Measurements from ENCODE around the gene EFCAB6. TPM values are rescaled to one million over a fixed set of nuclear protein-coding genes. Genes with fewer than 3 reads are reported as not detected.

The EFCAB6 gene
- total and polyA plus RNA-seq, 2 donors (not counting 3 experiments of a cell fraction or from before 2014, with no cell fraction given), result 0.07 to 0.31 TPM

- H2AFZ ChIP-seq (ENCODE audit: low read depth, low read length), result no peak overlapping the region
- intact Hi-C loops (cut with micrococcal nuclease), result no loop called here
- TF ChIP-seq JUN (IDR thresholded peaks at IDR 0.05; ENCODE audit: borderline replicate concordance, insufficient read depth, insufficient read length, low read depth), result no peak
- TF ChIP-seq MAX (IDR thresholded peaks at IDR 0.05; ENCODE audit: insufficient read depth, insufficient read length), result no peak
- TF ChIP-seq MYC (IDR thresholded peaks at IDR 0.05; ENCODE audit: low read depth, low read length), result no peak
- no peak for TF ChIP-seq POLR2AphosphoS5 (IDR thresholded peaks at IDR 0.05; ENCODE audit: insufficient read depth, low read depth, low read length)
- no peak for TF ChIP-seq POLR2A (IDR thresholded peaks at IDR 0.05; ENCODE audit: low read depth, low read length)
- TF ChIP-seq GATA2 (IDR thresholded peaks at IDR 0.05; ENCODE audit: insufficient read depth, insufficient read length, low read depth, low read length), result no peak
- TF ChIP-seq FOS (IDR thresholded peaks at IDR 0.05; ENCODE audit: borderline replicate concordance, insufficient read depth, low read length), result no peak
- TF ChIP-seq CTCF (IDR thresholded peaks at IDR 0.05; ENCODE audit: extremely low read depth in 1 of 2, insufficient read depth in 1 of 2, low read depth in 1 of 2, low read length in 2 of 2), result no peak
- no peak for TF ChIP-seq EZH2 (IDR thresholded peaks at IDR 0.05; ENCODE audit: borderline replicate concordance, low read depth, low read length, severe bottlenecking)
- no peaks in the 10 kb centered on the region for H4K20me1 ChIP-seq (replicated peaks; ENCODE audit: control insufficient read depth, extremely low read depth, insufficient read depth, low read length)
- H3K4me1 ChIP-seq (ENCODE audit: control insufficient read depth, extremely low read depth, insufficient read depth, low read length), result no peaks in the 10 kb centered on the region
- ChIA-PET CTCF (no interaction called here), POLR2A (no interaction called here)
- H3K9me3 ChIP-seq (replicated peaks; ENCODE audit: control insufficient read depth, insufficient read depth, low read length), result no peaks in the 10 kb centered on the region
- H3K36me3 ChIP-seq (ENCODE audit: control insufficient read depth in 2 of 2, extremely low read depth in 1 of 2, insufficient read depth in 2 of 2, low read length in 2 of 2), result no peaks in the 10 kb centered on the region
- no peaks in the 10 kb centered on the region for H3K9me1 ChIP-seq (replicated peaks; ENCODE audit: control insufficient read depth, extremely low read depth, insufficient read depth, low read length)
- FAIRE-seq (no peak), DNase-seq (ENCODE audit: low read depth, low spot score) (no peak)
- H3K9ac ChIP-seq (replicated peaks; ENCODE audit: extremely low read depth, insufficient read depth, low read length), result no peak overlapping the region
- no peaks in the 10 kb centered on the region for H3K27me3 ChIP-seq (ENCODE audit: control insufficient read depth in 2 of 2, insufficient read depth in 2 of 2, low read length in 2 of 2)
- dilution Hi-C loops (cut with MboI; ENCODE audit: extremely low pct_ligation_motif_present, low sequenced_read_pairs), result no loop called here
- H3K79me2 ChIP-seq (ENCODE audit: control insufficient read depth, insufficient read depth, low read length), result no peaks in the 10 kb centered on the region
- no TSS peak for BruUV-seq (replicated peaks)
- no peak overlapping the region for H3K4me2 ChIP-seq (ENCODE audit: insufficient read depth, low read length)
- H3K27ac ChIP-seq (ENCODE audit: insufficient read depth, low read depth, low read length), result no peak overlapping the region
- H3K4me3 ChIP-seq (replicated peaks in 1 of 3; ENCODE audit: insufficient read depth in 1 of 3, low read depth in 1 of 3, low read length in 3 of 3), result no peak overlapping the region
These were observed 21.5 kb upstream of the EFCAB6 start for GRCh38 chr22:43833286-43834240.

Data from endothelial cell of umbilical vein (primary cell).